Smooth muscle cell (in vitro differentiated cells): ENCODE results near the gene RAD51B. TPM values are rescaled to one million over a fixed set of nuclear protein-coding genes. Genes with fewer than 3 reads are reported as not detected.

Experiments
- DNase-seq: peaks from one replicate; lab custom pipeline; 2025; ENCODE audit not compliant: unreplicated experiment; lab: John Stamatoyannopoulos, UW
- H2AFZ ChIP-seq: fragments of 200-600 bp; sonication (generic); 2 replicates; pipeline ENCODE4 v1.6.0; 2016; ENCODE audit warnings: antibody characterized with exemption, low read depth, mild to moderate bottlenecking
- H3F3A ChIP-seq: fragments of 200-600 bp; sonication (generic); 2 replicates; pipeline ENCODE4 v1.6.0; 2017; ENCODE audit warnings: antibody characterized with exemption, low read depth
- H3K27ac ChIP-seq: fragments of 200-600 bp; sonication (generic); 2 replicates; pipeline ENCODE4 v1.5.1; 2016; ENCODE audit warnings: low read depth, mild to moderate bottlenecking
- H3K27me3 ChIP-seq: fragments of 200-600 bp; sonication (generic); 2 replicates; pipeline ENCODE4 v1.6.1; 2016; ENCODE audit warnings: low read depth, mild to moderate bottlenecking
- H3K36me3 ChIP-seq: fragments of 200-600 bp; sonication (generic); 2 replicates; pipeline ENCODE4 v1.5.1; 2016; ENCODE audit warnings: low read depth
- H3K4me1 ChIP-seq: fragments of 200-600 bp; sonication (generic); 2 replicates; pipeline ENCODE4 v1.5.1; 2016; ENCODE audit warnings: low read depth
- H3K4me2 ChIP-seq: fragments of 200-600 bp; sonication (generic); 2 replicates; pipeline ENCODE4 v1.6.0; 2016; ENCODE audit warnings: mild to moderate bottlenecking
- H3K4me3 ChIP-seq: fragments of 200-600 bp; sonication (generic); 2 replicates; pipeline ENCODE4 v1.5.1; 2016; ENCODE audit warnings: mild to moderate bottlenecking
- H3K79me2 ChIP-seq: fragments of 200-600 bp; sonication (generic); 2 replicates; pipeline ENCODE4 v1.6.0; 2016; ENCODE audit warnings: low read depth, mild to moderate bottlenecking
- H3K9ac ChIP-seq: fragments of 200-600 bp; sonication (generic); 2 replicates; pipeline ENCODE4 v1.6.0; 2016; ENCODE audit warnings: low read depth
- H3K9me3 ChIP-seq: fragments of 200-600 bp; sonication (generic); replicated peaks from 2 replicates; pipeline ENCODE4 v1.5.1; 2016; ENCODE audit warnings: low read depth
- H4K20me1 ChIP-seq: fragments of 200-600 bp; sonication (generic); 2 replicates; pipeline ENCODE4 v1.6.0; 2016; ENCODE audit warnings: low read depth
- WGBS: methylation state at CpG from one replicate; pipeline ENCODE4 v1.1.7; 2016; ENCODE audit warnings: low lambda C conversion rate; 5-methylcytosine and 5-hydroxymethylcytosine counted together
- polyA plus RNA-seq: library from polyadenylated mRNA; unstranded; fragments of >200 nt; fragmentation: Nextera tagmentation; extraction: Ambion mirVana; gene quantifications from 2 replicates; pipeline ENCODE4 v1.2.1, GENCODE V29; 2016
- total RNA-seq: library from RNA; depleted of rRNA; stranded (reverse); fragments of >200 nt; gene quantifications from 2 replicates; pipeline ENCODE4 v1.2.3, GENCODE V29; 2014
- TF ChIP-seq, protein P1 (sequence below): fragments of 200-600 bp; sonication (generic); IDR thresholded peaks from 2 replicates; pipeline ENCODE4 v1.5.1; 2017; ENCODE audit warnings: borderline replicate concordance, mild to moderate bottlenecking, antibody characterized with exemption; ENCODE audit not compliant: insufficient read depth, poor library complexity, severe bottlenecking

Gene RAD51B
- total and polyA plus RNA-seq, 2 experiments from 2014 or later = 4.6 to 5.3 TPM

GRCh38 chr14:68694516-68695235 is 875.1 kb downstream of the RAD51B start:
- peak overlapping the region; percentile 89 for H3K27ac ChIP-seq
- H3K9ac ChIP-seq = peak overlapping the region; percentile 9
- H3K27me3 ChIP-seq = no peaks in the 10 kb centered on the region
- H2AFZ ChIP-seq = no peak overlapping the region
- no peak overlapping the region for H3K4me3 ChIP-seq
- peaks cover 28% of the 10 kb centered on the region for H3F3A ChIP-seq
- TF ChIP-seq, protein P1, sequence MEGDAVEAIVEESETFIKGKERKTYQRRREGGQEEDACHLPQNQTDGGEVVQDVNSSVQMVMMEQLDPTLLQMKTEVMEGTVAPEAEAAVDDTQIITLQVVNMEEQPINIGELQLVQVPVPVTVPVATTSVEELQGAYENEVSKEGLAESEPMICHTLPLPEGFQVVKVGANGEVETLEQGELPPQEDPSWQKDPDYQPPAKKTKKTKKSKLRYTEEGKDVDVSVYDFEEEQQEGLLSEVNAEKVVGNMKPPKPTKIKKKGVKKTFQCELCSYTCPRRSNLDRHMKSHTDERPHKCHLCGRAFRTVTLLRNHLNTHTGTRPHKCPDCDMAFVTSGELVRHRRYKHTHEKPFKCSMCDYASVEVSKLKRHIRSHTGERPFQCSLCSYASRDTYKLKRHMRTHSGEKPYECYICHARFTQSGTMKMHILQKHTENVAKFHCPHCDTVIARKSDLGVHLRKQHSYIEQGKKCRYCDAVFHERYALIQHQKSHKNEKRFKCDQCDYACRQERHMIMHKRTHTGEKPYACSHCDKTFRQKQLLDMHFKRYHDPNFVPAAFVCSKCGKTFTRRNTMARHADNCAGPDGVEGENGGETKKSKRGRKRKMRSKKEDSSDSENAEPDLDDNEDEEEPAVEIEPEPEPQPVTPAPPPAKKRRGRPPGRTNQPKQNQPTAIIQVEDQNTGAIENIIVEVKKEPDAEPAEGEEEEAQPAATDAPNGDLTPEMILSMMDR = no peak
- 82% methylated on average over 7 of the region's 7 CpGs for whole genome bisulfite sequencing
- peak overlapping the region; percentile 2 for H3K4me2 ChIP-seq
- H3K4me1 ChIP-seq = peaks cover 23% of the 10 kb centered on the region
- H3K36me3 ChIP-seq = no peaks in the 10 kb centered on the region
- H3K9me3 ChIP-seq = no peaks in the 10 kb centered on the region
- no peaks in the 10 kb centered on the region for H4K20me1 ChIP-seq
- H3K79me2 ChIP-seq = no peaks in the 10 kb centered on the region
- DNase-seq = no peak

DNA sequence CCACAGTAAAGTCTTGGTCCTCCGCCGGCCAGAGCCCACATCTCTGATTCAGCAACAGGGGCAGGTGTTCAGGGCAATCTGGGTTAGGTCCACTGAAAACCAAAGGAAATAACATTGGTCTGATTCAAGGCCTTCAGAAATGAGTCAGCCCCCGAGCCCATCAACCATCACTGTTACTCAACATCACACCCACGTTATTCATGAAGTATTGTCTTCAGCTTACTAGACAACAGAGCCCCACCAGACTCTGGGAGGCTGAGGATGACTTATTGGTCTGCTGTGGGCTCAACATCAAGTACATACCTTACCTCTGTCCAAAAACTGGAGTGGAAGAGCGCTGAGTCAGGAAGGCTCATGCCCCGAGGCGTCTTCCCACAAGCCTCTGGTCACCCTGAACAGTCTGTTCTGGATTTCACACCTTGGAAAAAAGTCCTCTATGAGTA is 875.8 kb downstream of the RAD51B start:
- H3K27me3 ChIP-seq = no peaks in the 10 kb centered on the region
- peak overlapping the region; percentile 11 for H3K9ac ChIP-seq
- H3K27ac ChIP-seq = peak overlapping the region; percentile 89
- H3K9me3 ChIP-seq = no peaks in the 10 kb centered on the region
- H3K4me1 ChIP-seq = peaks cover 22% of the 10 kb centered on the region
- TF ChIP-seq, protein P1 = no peak
- H2AFZ ChIP-seq = no peak overlapping the region
- H4K20me1 ChIP-seq = no peaks in the 10 kb centered on the region
- H3K36me3 ChIP-seq = no peaks in the 10 kb centered on the region
- no peak overlapping the region for H3K4me3 ChIP-seq
- peaks cover 28% of the 10 kb centered on the region for H3F3A ChIP-seq
- H3K79me2 ChIP-seq = no peaks in the 10 kb centered on the region
- peak overlapping the region; percentile 50 for H3K4me2 ChIP-seq
- WGBS = 18% methylated on average over 7 of the region's 7 CpGs
- DNase-seq = no peak

GRCh38 chr14:68695856-68696255 is 876.3 kb downstream of the RAD51B start:
- Histone ChIP-seq H2AFZ (no peak overlapping the region), H4K20me1 (no peaks in the 10 kb centered on the region), H3K9ac (peak overlapping the region; percentile 11), H3K27me3 (no peaks in the 10 kb centered on the region), H3K27ac (peak overlapping the region; percentile 89), H3K9me3 (no peaks in the 10 kb centered on the region), H3K4me3 (no peak overlapping the region), H3F3A (peaks cover 28% of the 10 kb centered on the region), H3K79me2 (no peaks in the 10 kb centered on the region), H3K36me3 (no peaks in the 10 kb centered on the region), H3K4me1 (peaks cover 18% of the 10 kb centered on the region), H3K4me2 (peak overlapping the region; percentile 50)
- 90% methylated on average over 2 of the region's 2 CpGs for WGBS
- TF ChIP-seq, protein P1 = no peak
- DNase-seq = no peak

GRCh38 chr14:68696266-68696665 is 876.7 kb downstream of the RAD51B start:
- Histone ChIP-seq H3K27me3 (no peaks in the 10 kb centered on the region), H3F3A (peaks cover 28% of the 10 kb centered on the region), H3K4me1 (peaks cover 17% of the 10 kb centered on the region), H3K27ac (peak overlapping the region; percentile 89), H3K4me3 (no peak overlapping the region), H4K20me1 (no peaks in the 10 kb centered on the region), H3K9ac (no peak overlapping the region), H3K79me2 (no peaks in the 10 kb centered on the region), H3K4me2 (no peak overlapping the region), H2AFZ (no peak overlapping the region), H3K9me3 (no peaks in the 10 kb centered on the region), H3K36me3 (no peaks in the 10 kb centered on the region)
- 95% methylated on average over 3 of the region's 3 CpGs for WGBS
- DNase-seq = no peak
- TF ChIP-seq, protein P1 = no peak
